SK-N-SH (cell line): ENCODE measurements around the gene TRPV3. TPM values are rescaled to one million over a fixed set of nuclear protein-coding genes. Genes with fewer than 3 reads are reported as not detected.
"Not testable (repeated sequence)": the region's sequence is repeated elsewhere in the genome, so short reads cannot be mapped to it uniquely, and the experiment has no call there.

Experiments
- CTCF ChIA-PET: fragments of 300-600, 350-600 bp; formaldehyde crosslinking; extraction: SDS; loops from one replicate; lab custom pipeline; 2021; lab: Yijun Ruan, JAX
- POLR2A ChIA-PET: fragments of 350-600 bp; sonication (Branson Sonifier 250); formaldehyde crosslinking; extraction: SDS; loops from one replicate; lab custom pipeline; 2020; ENCODE audit warnings: antibody characterized with exemption, inconsistent platforms; lab: Yijun Ruan, JAX
- DNase-seq: peaks from one replicate; pipeline ENCODE4 v3.0.0; 2012
- H2AFZ ChIP-seq: fragments of 200-600 bp; sonication (generic); 2 replicates; pipeline ENCODE4 v1.8.1; 2016; ENCODE audit warnings: antibody characterized with exemption, mild to moderate bottlenecking, low read depth
- H3F3A ChIP-seq: fragments of 200-600 bp; sonication (generic); replicated peaks from 2 replicates; pipeline ENCODE3; 2016; ENCODE audit warnings: antibody characterized with exemption, mild to moderate bottlenecking; ENCODE audit not compliant: insufficient read depth
- H3K27ac ChIP-seq, 2 experiments: fragments of 200-500 bp in 1 of 2; fragments of 200-600 bp in 1 of 2; sonication (Bioruptor generic) in 1 of 2; sonication (generic), shearing (Covaris generic) in 1 of 2; 2 replicates each; pipeline versions ENCODE4 v1.5.1 to v1.6.1; 2014 to 2016; ENCODE audit warnings: low read depth in 2 of 2, inconsistent platforms in 1 of 2, low read length in 1 of 2, mild to moderate bottlenecking in 1 of 2, mixed read lengths in 1 of 2
- H3K27me3 ChIP-seq: fragments of 200-600 bp; sonication (generic), shearing (Covaris generic); 2 replicates; pipeline ENCODE4 v1.6.1; 2016; ENCODE audit warnings: mixed run types; ENCODE audit not compliant: insufficient read depth
- H3K36me3 ChIP-seq, 2 experiments: fragments of 200-500 bp in 1 of 2; fragments of 200-600 bp in 1 of 2; sonication (Bioruptor generic) in 1 of 2; sonication (generic) in 1 of 2; replicated peaks in 1 of 2; 2 replicates each; pipeline versions ENCODE3 to v1.5.1; 2014 to 2016; ENCODE audit warnings: low read length in 1 of 2, mild to moderate bottlenecking in 1 of 2; ENCODE audit not compliant: insufficient read depth in 2 of 2, control insufficient read depth in 1 of 2
- H3K4me1 ChIP-seq, 2 experiments: fragments of 200-500 bp in 1 of 2; fragments of 200-600 bp in 1 of 2; sonication (Bioruptor generic) in 1 of 2; sonication (generic), shearing (Covaris generic) in 1 of 2; 2 replicates each; pipeline versions ENCODE4 v1.5.1 to v1.6.1; 2014 to 2016; ENCODE audit warnings: low read depth in 1 of 2, low read length in 1 of 2, mixed run types in 1 of 2; ENCODE audit not compliant: insufficient read depth in 2 of 2, control insufficient read depth in 1 of 2
- H3K4me2 ChIP-seq: fragments of 200-600 bp; sonication (generic), shearing (Covaris generic); 2 replicates; pipeline ENCODE4 v1.6.1; 2017; ENCODE audit warnings: mixed run types
- H3K4me3 ChIP-seq, 2 experiments: fragments of 200-500 bp in 1 of 2; fragments of 200-600 bp in 1 of 2; sonication (Bioruptor generic) in 1 of 2; sonication (generic), shearing (Covaris generic) in 1 of 2; 2 replicates each; pipeline versions ENCODE4 v1.5.1 to v1.8.1; 2014 to 2016; ENCODE audit warnings: low read depth in 2 of 2, inconsistent platforms in 1 of 2, low read length in 1 of 2, mild to moderate bottlenecking in 1 of 2, mixed read lengths in 1 of 2, moderate library complexity in 1 of 2
- H3K79me2 ChIP-seq: fragments of 200-600 bp; sonication (generic); 2 replicates; pipeline ENCODE4 v1.8.1; 2017; ENCODE audit warnings: mild to moderate bottlenecking; ENCODE audit not compliant: insufficient read depth
- H3K9ac ChIP-seq: fragments of 200-600 bp; sonication (generic); 2 replicates; pipeline ENCODE4 v1.6.1; 2017; ENCODE audit warnings: mixed run types
- H3K9me2 ChIP-seq: fragments of 200-600 bp; sonication (generic); 2 replicates; pipeline ENCODE4 v1.6.1; 2017; ENCODE audit warnings: mixed run types
- H3K9me3 ChIP-seq: fragments of 200-600 bp; sonication (generic); 2 replicates; pipeline ENCODE4 v1.6.1; 2017; ENCODE audit warnings: mixed run types, mild to moderate bottlenecking, moderate library complexity
- H4K20me1 ChIP-seq: fragments of 200-600 bp; sonication (generic); 2 replicates; pipeline ENCODE4 v1.6.1; 2017; ENCODE audit warnings: mild to moderate bottlenecking, mixed run types; ENCODE audit not compliant: insufficient read depth
- CHD2 ChIP-seq: fragments of 150-350 bp; IDR thresholded peaks from 2 replicates; pipeline ENCODE4 v1.6.1; 2018; ENCODE audit warnings: low read length; ENCODE audit not compliant: partially characterized antibody
- EP300 ChIP-seq, 2 experiments: IDR thresholded peaks; 2 replicates each; pipeline versions ENCODE4 v1.4.0 to v1.6.1; 2012; ENCODE audit warnings: borderline replicate concordance in 1 of 2, low read depth in 1 of 2, low read length in 1 of 2
- FOSL2 ChIP-seq: IDR thresholded peaks from 2 replicates; pipeline ENCODE4 v1.4.0; 2012; ENCODE audit warnings: low read depth, mild to moderate bottlenecking, moderate library complexity, borderline replicate concordance
- GABPA ChIP-seq: IDR thresholded peaks from 2 replicates; pipeline ENCODE4 v1.4.0; 2012; ENCODE audit warnings: low read depth, mild to moderate bottlenecking
- IRF3 ChIP-seq: fragments of 150-350 bp; IDR thresholded peaks from 2 replicates; pipeline ENCODE4 v1.6.1; 2016; ENCODE audit warnings: mild to moderate bottlenecking, low read depth, low read length
- MEF2A ChIP-seq: IDR thresholded peaks from 2 replicates; pipeline ENCODE4 v1.4.0; 2012; ENCODE audit warnings: low read depth, borderline replicate concordance
- NRF1 ChIP-seq: IDR thresholded peaks from 2 replicates; pipeline ENCODE4 v1.6.1; 2012; ENCODE audit warnings: low read depth, mild to moderate bottlenecking, low read length
- PBX3 ChIP-seq: IDR thresholded peaks from 2 replicates; pipeline ENCODE4; 2012
- RAD21 ChIP-seq: IDR thresholded peaks from 2 replicates; pipeline ENCODE4 v1.6.1; 2012; ENCODE audit warnings: mild to moderate bottlenecking, low read length
- RCOR1 ChIP-seq: fragments of 150-350 bp; IDR thresholded peaks from 2 replicates; pipeline ENCODE4 v1.6.1; 2017; ENCODE audit warnings: antibody characterized with exemption, low read length
- REST ChIP-seq: IDR thresholded peaks from 2 replicates; pipeline ENCODE4 v1.6.1; 2012; ENCODE audit warnings: mild to moderate bottlenecking, low read depth, low read length, moderate library complexity
- RFX5 ChIP-seq: IDR thresholded peaks from 2 replicates; pipeline ENCODE4 v1.6.1; 2012; ENCODE audit warnings: mild to moderate bottlenecking, improper control_type of control experiment, low read length
- RXRA ChIP-seq: IDR thresholded peaks from 2 replicates; pipeline ENCODE4 v1.4.0; 2012; ENCODE audit warnings: low read depth, mild to moderate bottlenecking, borderline replicate concordance
- TAF1 ChIP-seq: IDR thresholded peaks from 2 replicates; pipeline ENCODE4 v1.6.1; 2012; ENCODE audit warnings: low read depth, mild to moderate bottlenecking, low read length, moderate library complexity, borderline replicate concordance
- USF2 ChIP-seq: fragments of 150-350 bp; IDR thresholded peaks from 2 replicates; pipeline ENCODE4 v1.6.1; 2017; ENCODE audit warnings: antibody characterized with exemption, low read length, low read depth, borderline replicate concordance
- YY1 ChIP-seq: IDR thresholded peaks from 2 replicates; pipeline ENCODE4 v1.4.0; 2012; ENCODE audit warnings: low read depth, mild to moderate bottlenecking
- WGBS: methylation state at CpG from one replicate; pipeline ENCODE4 v1.1.6; 2017; ENCODE audit warnings: low lambda C conversion rate; 5-methylcytosine and 5-hydroxymethylcytosine counted together
- polyA plus RNA-seq, 3 experiments: library from polyadenylated mRNA; depleted of rRNA; stranded (reverse); fragments of >200 nt; gene quantifications; 2 replicates each; pipeline ENCODE4 v1.2.3, GENCODE V29; 2012

Gene TRPV3
- polyA plus RNA-seq, 1 of the 3 experiments (the other 2 are of a cell fraction), result 0.28 TPM

- TF ChIP-seq REST, result no peak
- TF ChIP-seq RFX5, result no peak
- no peak for TF ChIP-seq PBX3
These were observed 86.0 kb downstream of the TRPV3 start, which contains the start of gene SPATA22 (continued) for GRCh38 chr17:3471599-3471998.

GRCh38 chr17:3469529-3469928 is 88.1 kb downstream of the TRPV3 start:
- CTCF ChIA-PET, result no interaction called here
- Histone ChIP-seq H3K4me3 (no peak overlapping the region), H3K79me2 (no peaks in the 10 kb centered on the region), H3K4me1 (no peaks in the 10 kb centered on the region), H3K9me2 (no peaks in the 10 kb centered on the region), H3K27ac (no peak overlapping the region), H3F3A (no peaks in the 10 kb centered on the region), H3K9ac (no peak overlapping the region), H3K4me2 (no peak overlapping the region), H2AFZ (no peak overlapping the region), H3K27me3 (peaks cover 37% of the 10 kb centered on the region; the same call in 1 of the 2 replicates), H3K36me3 (no peaks in the 10 kb centered on the region), H4K20me1 (no peaks in the 10 kb centered on the region), H3K9me3 (no peaks in the 10 kb centered on the region)
- POLR2A ChIA-PET, result no interaction called here
- no peak for DNase-seq
- 18% methylated on average over 5 of the region's 5 CpGs for WGBS
- TF ChIP-seq EP300 (IDR thresholded peaks at IDR 0.05; ENCODE audit: borderline replicate concordance in 1 of 2, low read depth in 1 of 2, low read length in 1 of 2) (no peak), USF2 (no peak), GABPA (no peak), IRF3 (no peak), TAF1 (no peak), FOSL2 (no peak), CHD2 (no peak), YY1 (no peak), RXRA (no peak), RCOR1 (no peak), MEF2A (no peak), NRF1 (no peak), RAD21 (no peak), PBX3 (no peak)

GRCh38 chr17:3466355-3466754 is 91.3 kb downstream of the TRPV3 start:
- H3K4me1 ChIP-seq, DNase-seq, H3K9ac ChIP-seq, CTCF ChIA-PET, H3K79me2 ChIP-seq, H3F3A ChIP-seq, POLR2A ChIA-PET, H3K4me2 ChIP-seq, H3K27ac ChIP-seq, H3K4me3 ChIP-seq, H3K36me3 ChIP-seq, H3K9me3 ChIP-seq, H4K20me1 ChIP-seq, H3K9me2 ChIP-seq, H2AFZ ChIP-seq: not testable (repeated sequence)
- 0% methylated on average over 1 of the region's 1 CpG for WGBS
- H3K27me3 ChIP-seq, result peaks cover 20% of the 10 kb centered on the region; the same call in 1 of the 2 replicates
